Keratinocyte (primary cell): ENCODE results near the gene TRPM2. TPM values are rescaled to one million over a fixed set of nuclear protein-coding genes. Genes with fewer than 3 reads are reported as not detected.

ENCODE experiments used
- DNase-seq: peaks from one replicate; pipeline ENCODE4 v3.0.0-alpha.2; 2011; ENCODE audit warnings: low read depth, missing footprints, low spot score
- FAIRE-seq: peaks from 2 replicates; lab custom pipeline; 2011; peaks lifted over from hg19 to GRCh38; lab: Jason Lieb, UNC
- H2AFZ ChIP-seq: 2 replicates; pipeline ENCODE4 v1.6.0; 2012; ENCODE audit warnings: low read length, control low read depth, inconsistent platforms; ENCODE audit not compliant: control insufficient read depth
- H3K27ac ChIP-seq: 2 replicates; pipeline ENCODE4 v1.5.1; 2011; ENCODE audit warnings: low read length; ENCODE audit not compliant: control insufficient read depth, insufficient read depth
- H3K27me3 ChIP-seq: 3 replicates; pipeline ENCODE4 v1.6.0; 2011; ENCODE audit warnings: low read length; ENCODE audit not compliant: control insufficient read depth, insufficient read depth; ENCODE audit errors: extremely low read depth
- H3K36me3 ChIP-seq, 2 experiments: 2 replicates in 1 of 2; 3 replicates in 1 of 2; pipeline ENCODE4 v1.5.1; 2011; ENCODE audit warnings: low read length in 2 of 2, mild to moderate bottlenecking in 1 of 2; ENCODE audit not compliant: control insufficient read depth in 2 of 2, insufficient read depth in 2 of 2; ENCODE audit errors: extremely low read depth in 1 of 2
- H3K4me1 ChIP-seq: 3 replicates; pipeline ENCODE4 v1.5.1; 2011; ENCODE audit warnings: low read length; ENCODE audit not compliant: control insufficient read depth, insufficient read depth; ENCODE audit errors: extremely low read depth
- H3K4me2 ChIP-seq: 3 replicates; pipeline ENCODE4 v1.6.0; 2011; ENCODE audit warnings: low read depth, low read length; ENCODE audit not compliant: control insufficient read depth, insufficient read depth; ENCODE audit errors: extremely low read depth
- H3K4me3 ChIP-seq, 3 experiments: fragments of 200-600 bp in 1 of 3; sonication (generic) in 1 of 3; 2 replicates in 2 of 3; 3 replicates in 1 of 3; pipeline ENCODE4 v1.5.1; 2011 to 2016; ENCODE audit warnings: low read length in 3 of 3, mild to moderate bottlenecking in 3 of 3, control low read depth in 2 of 3, inconsistent platforms in 1 of 3, low read depth in 1 of 3, mixed read lengths in 1 of 3, mixed run types in 1 of 3, moderate library complexity in 1 of 3; ENCODE audit not compliant: control insufficient read depth in 2 of 3, insufficient read depth in 2 of 3; ENCODE audit errors: extremely low read depth in 1 of 3
- H3K79me2 ChIP-seq: 2 replicates; pipeline ENCODE4 v1.6.0; 2012; ENCODE audit warnings: low read length; ENCODE audit not compliant: control insufficient read depth, insufficient read depth
- H3K9ac ChIP-seq: 3 replicates; pipeline ENCODE4 v1.6.0; 2011; ENCODE audit warnings: low read length; ENCODE audit not compliant: control insufficient read depth, insufficient read depth; ENCODE audit errors: extremely low read depth
- H3K9me1 ChIP-seq: 3 replicates; pipeline ENCODE4 v1.6.0; 2011; ENCODE audit warnings: low read length; ENCODE audit not compliant: control insufficient read depth, insufficient read depth; ENCODE audit errors: extremely low read depth
- H3K9me3 ChIP-seq: 2 replicates; pipeline ENCODE4 v1.5.1; 2012; ENCODE audit warnings: low read depth, low read length; ENCODE audit not compliant: control insufficient read depth
- H4K20me1 ChIP-seq: 3 replicates; pipeline ENCODE4 v1.6.0; 2011; ENCODE audit warnings: low read length; ENCODE audit not compliant: control insufficient read depth, insufficient read depth; ENCODE audit errors: extremely low read depth
- CTCF ChIP-seq, 3 experiments: IDR thresholded peaks in 1 of 3; conservative IDR thresholded peaks in 1 of 3; optimal IDR thresholded peaks in 1 of 3; 2 replicates in 2 of 3; 3 replicates in 1 of 3; pipeline versions ENCODE3 to v1.5.1; 2011; ENCODE audit warnings: low read length in 3 of 3, mild to moderate bottlenecking in 3 of 3, moderate library complexity in 2 of 3, control low read depth in 1 of 3, inconsistent platforms in 1 of 3; ENCODE audit not compliant: insufficient read depth in 2 of 3; ENCODE audit errors: extremely low read depth in 1 of 3
- EZH2 ChIP-seq: IDR thresholded peaks from one replicate; pipeline ENCODE4 v1.6.1; 2012; ENCODE audit warnings: inconsistent platforms, mild to moderate bottlenecking, low read length, moderate library complexity
- dilution Hi-C: fragments of 300-500 bp; cut with MboI; formaldehyde crosslinking; loops from one replicate; pipeline ENCODE4 v1.7.0; 2020; ENCODE audit warnings: low sequenced_read_pairs; ENCODE audit not compliant: extremely low pct_ligation_motif_present
- polyA plus RNA-seq, 5 experiments: library from polyadenylated mRNA; depleted of rRNA in 3 of 5; stranded (reverse) in 3 of 5; stranded (forward) in 1 of 5; unstranded in 1 of 5; fragments of >200 nt; gene quantifications; 1 replicate in 1 of 5; 2 replicates in 3 of 5; 3 replicates in 1 of 5; pipeline versions ENCODE4 v1.2.1 to v1.2.3, GENCODE V29; 2011 to 2012; ENCODE audit warnings: missing spikeins in 2 of 5, low read depth in 1 of 5, low replicate concordance in 1 of 5

Gene TRPM2
- polyA plus RNA-seq, 1 donor (not counting 4 experiments of a cell fraction or from before 2014, with no cell fraction given) = 0.31 TPM

GRCh38 chr21:44405091-44405947, 51.9 kb downstream of the TRPM2 start:
- FAIRE-seq = no peak
- no peaks in the 10 kb centered on the region for H3K36me3 ChIP-seq
- dilution Hi-C loops = no loop called here
- H3K4me2 ChIP-seq = no peak overlapping the region
- H3K9me3 ChIP-seq = peaks cover 12% of the 10 kb centered on the region
- no peaks in the 10 kb centered on the region for H3K27me3 ChIP-seq
- H3K9ac ChIP-seq = no peak overlapping the region
- H3K27ac ChIP-seq = no peak overlapping the region
- TF ChIP-seq EZH2 (no peak), CTCF (optimal IDR thresholded peaks at IDR 0.05 in 1 of 3, IDR thresholded peaks at IDR 0.05 in 1 of 3, conservative IDR thresholded peaks at IDR 0.05 in 1 of 3; ENCODE audit: extremely low read depth in 1 of 3, insufficient read depth in 2 of 3, low read length in 3 of 3) (no peak)
- H3K9me1 ChIP-seq = no peaks in the 10 kb centered on the region
- H3K79me2 ChIP-seq = no peaks in the 10 kb centered on the region
- no peak overlapping the region for H3K4me3 ChIP-seq
- H2AFZ ChIP-seq = no peak overlapping the region
- H4K20me1 ChIP-seq = no peaks in the 10 kb centered on the region
- no peaks in the 10 kb centered on the region for H3K4me1 ChIP-seq
- DNase-seq = no peak

GRCh38 chr21:44405948-44406872, 52.8 kb downstream of the TRPM2 start:
- Histone ChIP-seq H3K4me1 (no peaks in the 10 kb centered on the region), H3K9me3 (peaks cover 12% of the 10 kb centered on the region), H3K4me3 (no peak overlapping the region), H3K27me3 (no peaks in the 10 kb centered on the region), H3K36me3 (no peaks in the 10 kb centered on the region), H3K27ac (no peak overlapping the region), H3K79me2 (no peaks in the 10 kb centered on the region), H4K20me1 (no peaks in the 10 kb centered on the region), H3K4me2 (no peak overlapping the region), H2AFZ (no peak overlapping the region), H3K9me1 (no peaks in the 10 kb centered on the region), H3K9ac (no peak overlapping the region)
- FAIRE-seq (no peak), DNase-seq (no peak)
- dilution Hi-C loops = no loop called here
- no peak for TF ChIP-seq CTCF (optimal IDR thresholded peaks at IDR 0.05 in 1 of 3, IDR thresholded peaks at IDR 0.05 in 1 of 3, conservative IDR thresholded peaks at IDR 0.05 in 1 of 3; ENCODE audit: extremely low read depth in 1 of 3, insufficient read depth in 2 of 3, low read length in 3 of 3)
- TF ChIP-seq EZH2 = no peak
